ENCODE results near the gene CLSTN2.

CLSTN2 gene

GRCh38 chr3:140424726-140425125 lies 489.7 kb downstream of the CLSTN2 start:
- DNase-seq (ENCODE audit: low spot score) = no peak

- no peak for DNase-seq (ENCODE audit: low spot score)
These were observed 492.8 kb downstream of the CLSTN2 start for GRCh38 chr3:140427786-140428185.

- DNase-seq (ENCODE audit: low spot score) = no peak
These were observed 493.4 kb downstream of the CLSTN2 start for GRCh38 chr3:140428380-140428779.

GRCh38 chr3:140429791-140430190 lies 494.8 kb downstream of the CLSTN2 start:
- no peak for DNase-seq (ENCODE audit: low spot score)

GRCh38 chr3:140430494-140430893 lies 495.5 kb downstream of the CLSTN2 start:
- no peak for DNase-seq (ENCODE audit: low spot score)

GRCh38 chr3:140432229-140432669 lies 497.3 kb downstream of the CLSTN2 start:
- DNase-seq (ENCODE audit: low spot score) = no peak

- no peak for DNase-seq (ENCODE audit: low spot score)
These were observed 498.4 kb downstream of the CLSTN2 start for GRCh38 chr3:140433431-140433830.

- DNase-seq (ENCODE audit: low spot score) = no peak
These were observed 499.4 kb downstream of the CLSTN2 start for GRCh38 chr3:140434261-140434905.

- no peak for DNase-seq (ENCODE audit: low spot score)
These were observed 501.4 kb downstream of the CLSTN2 start for GRCh38 chr3:140436421-140436820.

GRCh38 chr3:140438736-140439470 lies 503.9 kb downstream of the CLSTN2 start:
- no peak for DNase-seq (ENCODE audit: low spot score)

GRCh38 chr3:140439527-140439926 lies 504.5 kb downstream of the CLSTN2 start:
- no peak for DNase-seq (ENCODE audit: low spot score)

GRCh38 chr3:140440446-140440845 lies 505.5 kb downstream of the CLSTN2 start:
- no peak for DNase-seq (ENCODE audit: low spot score)

- no peak for DNase-seq (ENCODE audit: low spot score)
These were observed 506.0 kb downstream of the CLSTN2 start for GRCh38 chr3:140441006-140441405.

- DNase-seq (ENCODE audit: low spot score) = no peak
These were observed 507.6 kb downstream of the CLSTN2 start for GRCh38 chr3:140442621-140443020.

GRCh38 chr3:140443073-140443472 lies 508.1 kb downstream of the CLSTN2 start:
- no peak for DNase-seq (ENCODE audit: low spot score)

- no peak for DNase-seq (ENCODE audit: low spot score)
These were observed 508.8 kb downstream of the CLSTN2 start for GRCh38 chr3:140443806-140444205.

GRCh38 chr3:140446734-140447133 lies 511.7 kb downstream of the CLSTN2 start:
- DNase-seq (ENCODE audit: low spot score) = no peak

GRCh38 chr3:140447136-140447535 lies 512.2 kb downstream of the CLSTN2 start:
- DNase-seq (ENCODE audit: low spot score) = no peak

- DNase-seq (ENCODE audit: low spot score) = no peak
These were observed 513.0 kb downstream of the CLSTN2 start for GRCh38 chr3:140448001-140448400.

- DNase-seq (ENCODE audit: low spot score) = no peak
These were observed 514.6 kb downstream of the CLSTN2 start for GRCh38 chr3:140449413-140450256.

- no peak for DNase-seq (ENCODE audit: low spot score)
These were observed 518.8 kb downstream of the CLSTN2 start for GRCh38 chr3:140453750-140454149.

GRCh38 chr3:140455521-140456214 lies 520.7 kb downstream of the CLSTN2 start:
- DNase-seq (ENCODE audit: low spot score) = no peak

All from CD4-positive, alpha-beta T cell treated with Interleukin-6 at 100 ng/mL for 8 hours (primary cell).